ENCODE data around the gene PGAM5. TPM values are rescaled to one million over a fixed set of nuclear protein-coding genes. Genes with fewer than 3 reads are reported as not detected.

PGAM5 gene
- total RNA-seq, 4 donors from 2014 or later: 22.9 to 50.7 (median 33.2) TPM

- Histone ChIP-seq H3K4me1 (no peaks in the 10 kb centered on the region), H3K36me3 (peaks cover 3 to 100% (median 33%) of the 10 kb centered on the region in 3 donors), H3K4me3 (no peak overlapping the region), H3K27me3 (no peaks in the 10 kb centered on the region), H3K27ac (no peak overlapping the region), H3K9me3 (no peaks in the 10 kb centered on the region)
- TF ChIP-seq POLR2A (IDR thresholded peaks at IDR 0.05) (no peak), EP300 (IDR thresholded peaks at IDR 0.05) (no peak), CTCF (IDR thresholded peaks at IDR 0.05) (no peak)
- 87 to 91% methylated on average over 2 of the region's 2 CpGs for WGBS, 2 donors
- no peak for DNase-seq (ENCODE audit: low spot score in 2 of 2)
Observed at GRCh38 chr12:132723764-132724140, 13.1 kb downstream of the PGAM5 start.

- TF ChIP-seq POLR2A (IDR thresholded peaks at IDR 0.05) (no peak), EP300 (IDR thresholded peaks at IDR 0.05) (no peak), CTCF (IDR thresholded peaks at IDR 0.05) (no peak)
- WGBS, 2 donors: 84 to 90% methylated on average over 23 to 25 of the region's 30 CpGs
- Histone ChIP-seq H3K4me3 (no peak overlapping the region), H3K4me1 (no peaks in the 10 kb centered on the region), H3K27me3 (no peaks in the 10 kb centered on the region), H3K9me3 (no peaks in the 10 kb centered on the region), H3K27ac (no peak overlapping the region), H3K36me3 (peaks cover 3 to 99% (median 33%) of the 10 kb centered on the region in 3 donors)
- DNase-seq (ENCODE audit: low spot score in 2 of 2): no peak
Observed at GRCh38 chr12:132724506-132725241, 14.0 kb downstream of the PGAM5 start.

- 92 to 95% methylated on average over 12 of the region's 12 CpGs for WGBS, 2 donors
- H3K36me3 ChIP-seq: peaks cover 5 to 99% (median 31%) of the 10 kb centered on the region in 3 donors
- DNase-seq (ENCODE audit: low spot score in 2 of 2): no peak
- no peaks in the 10 kb centered on the region for H3K9me3 ChIP-seq
- no peak overlapping the region for H3K4me3 ChIP-seq
- no peaks in the 10 kb centered on the region for H3K27me3 ChIP-seq
- TF ChIP-seq POLR2A (IDR thresholded peaks at IDR 0.05) (no peak), EP300 (IDR thresholded peaks at IDR 0.05) (no peak), CTCF (IDR thresholded peaks at IDR 0.05) (no peak)
- H3K27ac ChIP-seq: no peak overlapping the region
- no peaks in the 10 kb centered on the region for H3K4me1 ChIP-seq
Observed at GRCh38 chr12:132726386-132726785, 15.7 kb downstream of the PGAM5 start.

GRCh38 chr12:132727091-132727794 is 16.6 kb downstream of the PGAM5 start:
- Histone ChIP-seq H3K4me1 (no peaks in the 10 kb centered on the region), H3K36me3 (peaks cover 5 to 99% (median 32%) of the 10 kb centered on the region in 3 donors), H3K27me3 (no peaks in the 10 kb centered on the region), H3K9me3 (no peaks in the 10 kb centered on the region), H3K27ac (no peak overlapping the region), H3K4me3 (no peak overlapping the region)
- 91 to 94% methylated on average over 37 of the region's 37 CpGs for WGBS, 2 donors
- TF ChIP-seq EP300 (IDR thresholded peaks at IDR 0.05) (no peak), POLR2A (IDR thresholded peaks at IDR 0.05) (no peak), CTCF (IDR thresholded peaks at IDR 0.05) (no peak)
- no peak for DNase-seq (ENCODE audit: low spot score in 2 of 2)

GRCh38 chr12:132728502-132728901 is 17.9 kb downstream of the PGAM5 start:
- H3K27me3 ChIP-seq: no peaks in the 10 kb centered on the region
- 97% methylated on average over 7 of the region's 7 CpGs for WGBS, 2 donors
- no peak for DNase-seq (ENCODE audit: low spot score in 2 of 2)
- H3K4me3 ChIP-seq: no peak overlapping the region
- H3K4me1 ChIP-seq: no peaks in the 10 kb centered on the region
- H3K36me3 ChIP-seq: peaks cover 5 to 99% (median 42%) of the 10 kb centered on the region in 3 donors
- no peak for TF ChIP-seq CTCF (IDR thresholded peaks at IDR 0.05)
- no peak for TF ChIP-seq EP300 (IDR thresholded peaks at IDR 0.05)
- no peak for TF ChIP-seq POLR2A (IDR thresholded peaks at IDR 0.05)
- H3K27ac ChIP-seq: no peak overlapping the region
- H3K9me3 ChIP-seq: no peaks in the 10 kb centered on the region
